Myocyte (in vitro differentiated cells): ENCODE results near the gene RNU1-2. TPM values are rescaled to one million over a fixed set of nuclear protein-coding genes. Genes with fewer than 3 reads are reported as not detected.
A peak's percentile ranks its signal among the peaks of the same experiment; 100 is the strongest.
"Not testable (repeated sequence)": the region's sequence is repeated elsewhere in the genome, so short reads cannot be mapped to it uniquely, and the experiment has no call there.

Experiments
- DNase-seq: peaks from one replicate; pipeline ENCODE4 v3.0.0-alpha.2; 2012; ENCODE audit warnings: low read depth
- total RNA-seq: library from RNA; depleted of rRNA; stranded (reverse); fragments of >200 nt; gene quantifications from 2 replicates; pipeline ENCODE4 v1.2.3, GENCODE V29; 2014

Gene RNU1-2
- total RNA-seq, 1 donor from 2014 or later: not detected

DNA sequence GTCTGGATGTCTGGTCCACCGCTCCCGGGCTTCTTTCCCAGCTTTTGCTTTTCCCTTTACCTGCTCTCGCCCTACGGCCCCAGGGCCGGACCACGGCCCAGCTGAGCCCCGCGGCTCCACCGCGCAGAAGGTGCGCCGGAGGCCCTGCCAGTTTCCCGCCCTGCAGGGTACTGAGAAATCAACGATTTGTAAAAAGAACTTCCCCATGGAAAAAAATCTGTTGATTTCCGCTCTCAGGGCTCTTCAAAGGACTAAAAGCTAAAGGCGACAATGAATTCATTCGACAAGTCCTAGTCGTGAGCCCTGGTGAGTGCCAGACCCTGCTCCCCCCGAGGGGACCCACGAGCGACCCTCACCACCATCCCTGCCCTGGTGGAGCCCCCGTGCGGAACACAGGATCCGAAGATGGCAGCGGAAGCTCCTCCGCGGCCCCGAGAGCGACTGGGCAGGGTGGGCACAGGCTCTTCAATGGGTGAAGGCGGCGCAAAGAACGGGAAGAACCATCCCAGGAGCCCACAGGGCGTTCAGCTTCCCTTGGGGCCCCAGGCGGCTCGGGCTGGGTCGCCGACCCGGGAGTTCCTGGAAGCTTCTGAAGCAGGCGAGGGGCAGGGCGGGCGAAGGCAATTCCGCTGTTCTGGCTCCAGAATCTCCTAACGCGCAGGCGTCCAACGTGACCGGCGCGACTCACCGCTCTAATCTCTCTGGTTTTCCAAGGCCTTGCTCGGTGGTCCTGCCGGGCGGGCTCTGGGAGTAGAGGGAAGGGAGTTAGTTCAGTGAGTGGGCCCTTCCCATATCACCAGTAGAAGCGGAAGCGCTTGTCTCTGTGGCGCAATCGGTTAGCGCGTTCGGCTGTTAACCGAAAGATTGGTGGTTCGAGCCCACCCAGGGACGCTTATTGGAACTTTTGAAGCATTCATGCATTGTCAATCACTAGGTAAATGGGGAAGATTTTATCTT, 6.6 kb upstream of the RNU1-2 start:
- peak; percentile 47 for DNase-seq

GRCh38 chr1:16890539-16891021, 5.2 kb upstream of the RNU1-2 start:
- not testable (repeated sequence) for DNase-seq

DNA sequence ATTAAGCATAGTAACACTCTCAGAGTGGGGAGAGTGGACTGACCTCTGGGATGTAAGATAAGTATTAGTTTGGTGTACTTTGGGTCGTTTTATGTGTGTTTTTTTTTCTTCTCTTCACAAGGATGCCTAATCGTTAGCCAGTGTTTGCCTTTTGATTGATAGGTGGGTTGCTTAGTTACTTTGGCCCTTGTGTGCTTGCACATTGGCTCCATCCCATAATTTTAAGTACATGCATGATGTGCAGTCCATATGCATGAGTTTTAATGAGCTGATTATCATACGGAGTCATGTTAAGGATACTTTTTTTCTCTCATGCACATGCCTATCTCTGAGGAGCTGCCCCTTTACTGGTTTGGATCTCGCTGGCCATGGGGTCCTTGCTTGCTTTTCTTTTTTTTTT, 4.7 kb upstream of the RNU1-2 start:
- not testable (repeated sequence) for DNase-seq

DNA sequence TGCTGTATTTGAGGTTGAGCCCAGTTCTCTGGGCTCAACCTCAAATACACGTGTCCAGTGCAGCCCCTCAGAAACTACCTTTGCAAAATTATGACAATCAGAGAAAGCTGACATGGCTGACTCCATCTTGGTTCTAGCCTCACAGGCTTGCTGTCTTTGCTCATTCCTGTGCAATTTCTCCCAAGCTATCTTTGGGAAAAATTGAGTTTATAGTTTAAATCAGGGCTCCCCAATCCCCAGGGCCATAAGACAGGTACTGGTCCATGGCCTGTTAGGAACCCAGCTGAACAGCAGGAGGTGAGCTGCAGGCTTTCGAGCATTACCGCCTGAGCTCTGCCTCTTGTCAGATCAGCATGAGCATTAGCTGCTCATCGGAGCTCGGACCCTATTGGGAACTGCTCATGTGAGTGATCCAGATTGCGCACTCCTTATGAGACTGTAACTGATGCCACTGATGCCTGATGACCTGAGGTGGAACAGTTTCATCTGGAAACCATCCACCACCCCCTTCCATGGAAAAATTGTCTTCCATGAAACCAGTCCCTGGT, 2.7 kb upstream of the RNU1-2 start:
- DNase-seq: not testable (repeated sequence)

DNA sequence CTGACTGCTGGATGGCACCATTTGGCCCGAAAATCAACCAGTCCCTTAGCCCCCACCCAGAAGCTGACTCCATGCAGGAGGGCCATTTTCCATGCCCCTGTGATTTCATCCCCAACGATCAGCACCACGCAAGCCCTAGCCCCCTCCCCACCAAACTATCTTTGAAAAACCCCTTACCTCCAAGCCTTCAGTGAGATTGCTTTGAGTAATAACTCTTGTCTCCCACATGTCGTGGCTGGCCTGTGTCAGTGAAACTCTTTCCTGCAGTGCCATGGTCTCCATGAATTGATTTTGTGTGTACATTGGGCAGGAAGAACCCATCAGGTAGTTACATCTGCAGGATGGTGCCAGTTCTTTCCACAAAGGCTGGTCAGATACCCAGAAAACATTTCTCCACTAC, 2.0 kb upstream of the RNU1-2 start:
- not testable (repeated sequence) for DNase-seq

DNA sequence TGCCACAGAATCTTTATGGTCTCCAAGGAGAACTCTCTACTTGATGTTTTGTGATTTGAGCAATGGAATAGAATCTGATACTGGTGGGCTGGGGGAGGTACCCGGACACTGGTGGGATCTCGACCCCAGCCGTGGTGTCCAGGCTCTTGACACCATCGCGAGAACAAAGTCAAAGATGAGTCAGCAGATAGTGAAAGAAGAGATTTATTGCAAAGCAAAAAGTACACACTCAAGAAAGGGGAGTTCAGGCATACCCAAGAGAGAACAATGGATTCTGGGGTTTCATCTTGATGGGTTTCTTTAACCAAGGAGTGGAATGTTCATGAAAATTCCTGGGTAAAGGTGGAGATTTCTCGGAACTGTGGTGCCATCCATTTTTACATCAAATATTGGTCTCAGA, 1.4 kb upstream of the RNU1-2 start:
- DNase-seq: not testable (repeated sequence)

- not testable (repeated sequence) for DNase-seq
These were observed 565 bp upstream of the RNU1-2 start for GRCh38 chr1:16895233-16895597.

DNA sequence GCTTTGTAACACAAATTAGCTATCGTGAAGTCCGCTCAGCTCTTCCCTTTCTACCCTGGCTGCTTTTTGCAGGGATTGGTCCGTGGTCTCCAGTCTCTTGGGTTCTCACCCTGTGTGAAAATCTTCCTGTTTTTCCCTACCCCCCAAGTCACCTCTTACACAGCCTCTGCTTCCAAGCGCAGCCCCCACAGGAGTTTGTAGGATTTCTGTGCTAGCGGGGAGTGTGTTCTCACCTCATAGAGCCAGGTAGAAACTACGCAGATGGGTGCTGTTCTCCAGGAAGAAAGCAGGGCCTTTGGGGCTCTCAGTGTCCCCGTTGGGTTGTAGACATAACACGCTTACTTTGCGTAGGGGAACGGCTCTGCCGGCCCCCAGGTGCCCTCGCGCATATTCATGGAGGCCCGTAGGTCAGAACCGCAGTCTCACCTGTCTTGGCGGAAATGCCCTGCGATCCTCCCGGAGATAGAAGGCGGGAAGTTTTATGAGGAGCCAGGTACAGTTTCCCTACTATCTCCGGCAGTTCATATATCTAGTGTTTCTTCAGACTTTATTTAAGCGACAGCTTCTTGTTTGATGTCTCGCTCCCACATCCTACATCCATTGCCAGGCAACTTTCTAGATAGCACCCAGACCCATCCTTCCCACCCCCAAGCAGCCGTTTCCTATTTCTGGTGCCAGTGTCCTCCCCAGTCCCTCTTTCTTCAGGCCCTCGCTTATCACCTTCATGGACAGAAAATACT, 706 bp downstream of the RNU1-2 start:
- DNase-seq: peak; percentile 57

GRCh38 chr1:16897653-16898052, 1.9 kb downstream of the RNU1-2 start:
- DNase-seq: not testable (repeated sequence)

GRCh38 chr1:16898298-16898697, 2.5 kb downstream of the RNU1-2 start:
- not testable (repeated sequence) for DNase-seq

GRCh38 chr1:16899020-16899419, 3.2 kb downstream of the RNU1-2 start:
- not testable (repeated sequence) for DNase-seq

GRCh38 chr1:16900751-16901150, 5.0 kb downstream of the RNU1-2 start:
- no peak for DNase-seq

- not testable (repeated sequence) for DNase-seq
These were observed 5.6 kb downstream of the RNU1-2 start for GRCh38 chr1:16901371-16901770.

DNA sequence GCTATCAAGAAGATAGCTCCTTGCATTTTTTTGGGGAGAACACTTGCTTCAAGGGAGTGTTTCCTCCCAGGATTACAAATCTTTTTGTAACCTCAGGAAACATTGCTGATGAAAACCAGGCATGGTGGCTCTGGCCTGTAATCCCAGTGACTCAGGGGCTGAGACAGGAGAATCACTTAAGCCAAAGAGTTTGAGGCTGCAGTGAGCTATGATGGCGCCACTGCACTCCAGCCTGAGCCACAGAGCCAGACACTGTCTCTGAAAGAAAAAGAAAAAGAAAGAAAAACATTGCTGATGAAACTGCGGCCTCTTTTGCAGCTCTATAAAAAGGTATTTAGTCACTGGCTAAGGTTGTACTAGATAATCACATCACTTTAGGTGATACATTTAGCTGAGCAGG, 7.3 kb downstream of the RNU1-2 start:
- no peak for DNase-seq

DNA sequence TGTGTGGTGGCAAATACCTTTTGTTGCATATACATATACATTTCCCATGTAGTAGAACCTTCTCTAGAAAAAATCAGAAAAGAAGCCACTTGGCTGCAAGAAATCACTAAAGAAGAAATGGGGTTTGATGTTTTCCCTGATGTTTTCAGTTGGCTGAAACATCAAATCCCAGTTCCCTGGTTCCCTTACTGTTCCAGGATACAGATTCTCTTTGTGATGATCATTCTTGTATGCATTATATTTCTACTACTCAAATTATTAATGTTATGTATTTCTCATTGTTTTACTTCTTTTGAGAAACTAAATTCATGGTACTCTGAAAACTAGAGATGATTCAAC, 7.6 kb downstream of the RNU1-2 start:
- DNase-seq: no peak

- DNase-seq: peak; percentile 97
These were observed 8.9 kb downstream of the RNU1-2 start for GRCh38 chr1:16904560-16905109.

GRCh38 chr1:16905110-16905867, 9.5 kb downstream of the RNU1-2 start:
- peak; percentile 49 for DNase-seq

- DNase-seq: no peak
These were observed 10.3 kb downstream of the RNU1-2 start for GRCh38 chr1:16905868-16906702.

DNA sequence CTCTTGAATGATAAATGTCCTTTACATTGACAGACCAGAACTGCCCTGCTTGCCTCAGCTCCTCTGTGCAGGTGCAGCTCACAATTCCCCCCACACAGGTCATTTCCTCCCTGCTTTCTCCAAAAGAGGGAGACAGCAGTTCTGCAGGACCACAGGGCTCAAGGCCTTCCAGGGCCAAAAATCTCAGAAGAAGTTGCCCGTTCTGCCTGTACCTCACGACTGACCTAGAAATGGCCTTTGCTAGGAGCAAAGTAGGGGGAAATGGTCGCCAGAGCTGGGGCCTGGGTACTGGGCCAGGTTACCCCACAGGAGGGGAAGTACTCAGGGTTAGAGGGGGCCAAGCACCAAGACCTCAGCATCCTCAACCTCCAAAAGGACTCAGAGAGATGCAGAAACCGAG, 11.1 kb downstream of the RNU1-2 start:
- no peak for DNase-seq
